ENCODE results near the gene CASS4. TPM values are rescaled to one million over a fixed set of nuclear protein-coding genes. Genes with fewer than 3 reads are reported as not detected.
A peak's percentile ranks its signal among the peaks of the same experiment; 100 is the strongest.
"Not testable (repeated sequence)": the region's sequence is repeated elsewhere in the genome, so short reads cannot be mapped to it uniquely, and the experiment has no call there.

CASS4 gene
- total RNA-seq, 4 donors from 2014 or later: 0.62 to 9.1 (median 3.7) TPM

- no peak overlapping the region for H3K4me3 ChIP-seq
- H3K27ac ChIP-seq: no peak overlapping the region
- intact Hi-C loops (cut with DNase I; ENCODE audit: low total_unique reads): loop anchor here (10.0 kb wide), 1 partner anchor 55 kb away; the partner anchor contains the start of gene RTF2
- H3K36me3 ChIP-seq: no peaks in the 10 kb centered on the region
- no peak for DNase-seq
- no peaks in the 10 kb centered on the region for H3K27me3 ChIP-seq
- TF ChIP-seq CTCF (IDR thresholded peaks at IDR 0.05): no peak
- TF ChIP-seq POLR2A (IDR thresholded peaks at IDR 0.05): no peak
- H3K9me3 ChIP-seq: no peaks in the 10 kb centered on the region
- no peaks in the 10 kb centered on the region for H3K4me1 ChIP-seq
Observed at GRCh38 chr20:56409956-56410355, 2.1 kb upstream of the CASS4 start.

GRCh38 chr20:56411287-56411686 lies 773 bp upstream of the CASS4 start:
- H3K36me3 ChIP-seq; H3K9me3 ChIP-seq; H3K4me3 ChIP-seq; H3K27ac ChIP-seq; intact Hi-C loops (cut with DNase I; ENCODE audit: low total_unique reads); H3K27me3 ChIP-seq; H3K4me1 ChIP-seq; DNase-seq: not testable (repeated sequence)

- no peak for DNase-seq
- TF ChIP-seq POLR2A (IDR thresholded peaks at IDR 0.05): no peak
- no peak for TF ChIP-seq CTCF (IDR thresholded peaks at IDR 0.05)
- no peaks in the 10 kb centered on the region for H3K4me1 ChIP-seq
- no peaks in the 10 kb centered on the region for H3K27me3 ChIP-seq
- intact Hi-C loops (cut with DNase I; ENCODE audit: low total_unique reads): no loop called here
- H3K4me3 ChIP-seq: no peak overlapping the region
- H3K9me3 ChIP-seq: no peaks in the 10 kb centered on the region
- no peaks in the 10 kb centered on the region for H3K36me3 ChIP-seq
- peak overlapping the region in 1 of 2 donors; percentile 52 for H3K27ac ChIP-seq
Observed at GRCh38 chr20:56412473-56412790, 372 bp downstream of the CASS4 start.

- H3K9me3 ChIP-seq: no peaks in the 10 kb centered on the region
- H3K4me3 ChIP-seq: no peak overlapping the region
- intact Hi-C loops (cut with DNase I; ENCODE audit: low total_unique reads): no loop called here
- no peaks in the 10 kb centered on the region for H3K27me3 ChIP-seq
- H3K4me1 ChIP-seq: no peaks in the 10 kb centered on the region
- no peak for TF ChIP-seq POLR2A (IDR thresholded peaks at IDR 0.05)
- no peak for TF ChIP-seq CTCF (IDR thresholded peaks at IDR 0.05)
- H3K27ac ChIP-seq: peak overlapping the region in 1 of 2 donors; percentile 52
- no peak for DNase-seq
- no peaks in the 10 kb centered on the region for H3K36me3 ChIP-seq
Observed at GRCh38 chr20:56412949-56413348, 889 bp downstream of the CASS4 start.

- Histone ChIP-seq H3K27me3 (no peaks in the 10 kb centered on the region), H3K9me3 (no peaks in the 10 kb centered on the region), H3K27ac (no peak overlapping the region), H3K36me3 (no peaks in the 10 kb centered on the region), H3K4me1 (no peaks in the 10 kb centered on the region), H3K4me3 (no peak overlapping the region)
- intact Hi-C loops (cut with DNase I; ENCODE audit: low total_unique reads): no loop called here
- TF ChIP-seq CTCF (IDR thresholded peaks at IDR 0.05) (no peak), POLR2A (IDR thresholded peaks at IDR 0.05) (no peak)
- DNase-seq: no peak
Observed at GRCh38 chr20:56414842-56415765, 3.0 kb downstream of the CASS4 start.

Data from uterus (tissue), 4 donors.